Measurements from ENCODE around the gene KRTDAP. TPM values are rescaled to one million over a fixed set of nuclear protein-coding genes. Genes with fewer than 3 reads are reported as not detected.

The KRTDAP gene
- total RNA-seq, 1 donor from 2014 or later, result 0.80 TPM

- H3K4me1 Mint-ChIP-seq (ENCODE audit: unreplicated experiment), result no peaks in the 10 kb centered on the region
- H3K27me3 Mint-ChIP-seq, result peaks cover 19% of the 10 kb centered on the region
- no peak for TF ChIP-seq CTCF (conservative IDR thresholded peaks at IDR 0.05)
- no peak overlapping the region for H3K4me3 Mint-ChIP-seq
- H3K27ac Mint-ChIP-seq, result no peak overlapping the region
- DNase-seq (ENCODE audit: extremely low spot score, unreplicated experiment), result no peak
- H3K36me3 Mint-ChIP-seq, result no peaks in the 10 kb centered on the region
- H3K9me3 Mint-ChIP-seq, result no peaks in the 10 kb centered on the region
Measured at GRCh38 chr19:35445826-35446593, 44.3 kb downstream of the KRTDAP start.

GRCh38 chr19:35444735-35445134 lies 45.5 kb downstream of the KRTDAP start:
- H3K4me3 Mint-ChIP-seq, result no peak overlapping the region
- H3K36me3 Mint-ChIP-seq, result no peaks in the 10 kb centered on the region
- H3K9me3 Mint-ChIP-seq, result no peaks in the 10 kb centered on the region
- TF ChIP-seq CTCF (conservative IDR thresholded peaks at IDR 0.05), result no peak
- no peaks in the 10 kb centered on the region for H3K4me1 Mint-ChIP-seq (ENCODE audit: unreplicated experiment)
- peaks cover 19% of the 10 kb centered on the region for H3K27me3 Mint-ChIP-seq
- no peak for DNase-seq (ENCODE audit: extremely low spot score, unreplicated experiment)
- H3K27ac Mint-ChIP-seq, result no peak overlapping the region

- no peak overlapping the region for H3K27ac Mint-ChIP-seq
- DNase-seq (ENCODE audit: extremely low spot score, unreplicated experiment), result no peak
- TF ChIP-seq CTCF (conservative IDR thresholded peaks at IDR 0.05), result no peak
- H3K36me3 Mint-ChIP-seq, result no peaks in the 10 kb centered on the region
- H3K27me3 Mint-ChIP-seq, result peaks cover 9% of the 10 kb centered on the region
- H3K4me1 Mint-ChIP-seq (ENCODE audit: unreplicated experiment), result peaks cover 3% of the 10 kb centered on the region
- H3K4me3 Mint-ChIP-seq, result no peak overlapping the region
- H3K9me3 Mint-ChIP-seq, result no peaks in the 10 kb centered on the region
Measured at GRCh38 chr19:35442091-35442490, 48.2 kb downstream of the KRTDAP start.

- DNase-seq (ENCODE audit: extremely low spot score, unreplicated experiment), result no peak
- Mint-ChIP-seq H3K27me3 (peaks cover 8% of the 10 kb centered on the region), H3K36me3 (no peaks in the 10 kb centered on the region), H3K4me3 (no peak overlapping the region), H3K4me1 (ENCODE audit: unreplicated experiment) (peaks cover 15% of the 10 kb centered on the region), H3K27ac (no peak overlapping the region), H3K9me3 (no peaks in the 10 kb centered on the region)
- TF ChIP-seq CTCF (conservative IDR thresholded peaks at IDR 0.05), result no peak
Measured at GRCh38 chr19:35439921-35440320, 50.3 kb downstream of the KRTDAP start.

- H3K9me3 Mint-ChIP-seq, result no peaks in the 10 kb centered on the region
- no peak overlapping the region for H3K4me3 Mint-ChIP-seq
- H3K4me1 Mint-ChIP-seq (ENCODE audit: unreplicated experiment), result peaks cover 15% of the 10 kb centered on the region
- no peak for DNase-seq (ENCODE audit: extremely low spot score, unreplicated experiment)
- peaks cover 8% of the 10 kb centered on the region for H3K27me3 Mint-ChIP-seq
- no peak overlapping the region for H3K27ac Mint-ChIP-seq
- H3K36me3 Mint-ChIP-seq, result no peaks in the 10 kb centered on the region
- TF ChIP-seq CTCF (conservative IDR thresholded peaks at IDR 0.05), result no peak
Measured at GRCh38 chr19:35438527-35438926, 51.7 kb downstream of the KRTDAP start.

All from type B pancreatic cell (in vitro differentiated cells).